K562 (cell line): Measurements from ENCODE around the gene MPIG6B. TPM values are rescaled to one million over a fixed set of nuclear protein-coding genes. Genes with fewer than 3 reads are reported as not detected.

Experiments
- FOXK1 ChIP-seq: sonication (generic); formaldehyde crosslinking; IDR thresholded peaks from 2 replicates; pipeline ENCODE4 v1.8.0; 2022; ENCODE audit warnings: missing genetic modification reagents, mild to moderate bottlenecking, borderline replicate concordance
- GABPB1 ChIP-seq: sonication (generic); formaldehyde crosslinking; IDR thresholded peaks from 2 replicates; pipeline ENCODE4 v1.8.0; 2022; ENCODE audit warnings: mild to moderate bottlenecking, missing genetic modification reagents
- HOXB6 ChIP-seq: fragments of 250-450 bp; sonication (Bioruptor Pico); IDR thresholded peaks from 2 replicates; pipeline ENCODE4 v1.5.1; 2022; ENCODE audit warnings: mild to moderate bottlenecking, borderline replicate concordance
- PCBP2 ChIP-seq: fragments of 200-400 bp; formaldehyde crosslinking; IDR thresholded peaks from 2 replicates; pipeline ENCODE4 v1.6.1; 2018; ENCODE audit warnings: low read length, low read depth, mild to moderate bottlenecking, moderate library complexity; ENCODE audit not compliant: poor library complexity, severe bottlenecking
- POLR2A ChIP-seq: fragments of 450-650 bp; conservative IDR thresholded peaks from 2 replicates; pipeline ENCODE4 v1.6.1; 2016
- PRMT5 ChIP-seq: sonication (generic); formaldehyde crosslinking; IDR thresholded peaks from 2 replicates; pipeline ENCODE4 v1.5.0; 2020; ENCODE audit warnings: missing genetic modification reagents
- RHOXF2B ChIP-seq: fragments of 250-450 bp; sonication (Bioruptor Pico); conservative IDR thresholded peaks from 2 replicates; pipeline ENCODE4 v1.5.1; 2021
- STAG1 ChIP-seq: sonication (generic); formaldehyde crosslinking; IDR thresholded peaks from 2 replicates; pipeline ENCODE4 v1.5.0; 2020; ENCODE audit warnings: missing genetic modification reagents, borderline replicate concordance
- ZC3H4 ChIP-seq: sonication (generic); formaldehyde crosslinking; IDR thresholded peaks from 2 replicates; pipeline ENCODE4 v1.9.0; 2021; ENCODE audit warnings: missing genetic modification reagents, borderline replicate concordance
- polyA plus RNA-seq, 8 experiments: library from polyadenylated mRNA; depleted of rRNA in 4 of 8; stranded (reverse) in 5 of 8; unstranded in 3 of 8; fragments of >200 nt; fragmentation: Nextera tagmentation in 2 of 8; fragmentation: Illumina TruSeq in 1 of 8; extraction: Ambion mirVana in 2 of 8; extraction: Trizol in 1 of 8; gene quantifications; 2 replicates each; pipeline versions ENCODE4 v1.2.1 to v1.2.3, GENCODE V29; 2011 to 2014; ENCODE audit warnings: inconsistent platforms in 1 of 8, missing spikeins in 1 of 8
- total RNA-seq, 7 experiments: library from RNA; depleted of rRNA in 6 of 7; stranded (reverse); fragments of >200 nt in 6 of 7; fragmentation: Illumina TruSeq in 2 of 7; extraction: Trizol in 2 of 7; gene quantifications; 2 replicates each; pipeline versions ENCODE4 v1.2.1 to v1.2.3, GENCODE V29; 2011 to 2021; ENCODE audit warnings: low replicate concordance in 1 of 7
- TF ChIP-seq, protein P1 (sequence below), 3 experiments: fragments of 200-800 bp in 1 of 3; sonication (Bioruptor generic) in 1 of 3; sonication (generic) in 1 of 3; formaldehyde crosslinking in 1 of 3; IDR thresholded peaks; 2 replicates each; pipeline versions ENCODE4 v1.6.1 to v1.8.0; 2016 to 2022; ENCODE audit warnings: mild to moderate bottlenecking in 2 of 3, missing compliant biosample characterization in 2 of 3, missing genetic modification characterization in 2 of 3, missing genetic modification reagents in 1 of 3
- TF ChIP-seq, protein P2 (sequence below): fragments of 250-450 bp; sonication (Bioruptor Pico); IDR thresholded peaks from 2 replicates; pipeline ENCODE4 v1.5.0; 2020; ENCODE audit warnings: mild to moderate bottlenecking
- TF ChIP-seq, protein P3 (sequence below): fragments of 450-650 bp; IDR thresholded peaks from 2 replicates; pipeline ENCODE4 v1.6.1; 2014; ENCODE audit warnings: low read depth, mild to moderate bottlenecking, moderate library complexity, borderline replicate concordance
- TF ChIP-seq, protein P4 (sequence below): sonication (generic); formaldehyde crosslinking; IDR thresholded peaks from 2 replicates; pipeline ENCODE4 v1.4.0; 2020; ENCODE audit warnings: mild to moderate bottlenecking, missing genetic modification reagents
- TF ChIP-seq, protein P5 (sequence below), 2 experiments: IDR thresholded peaks in 1 of 2; conservative IDR thresholded peaks in 1 of 2; 2 replicates each; pipeline ENCODE4 v1.6.1; 2016; ENCODE audit warnings: low read depth in 2 of 2, mild to moderate bottlenecking in 1 of 2, missing compliant biosample characterization in 1 of 2, missing genetic modification characterization in 1 of 2, moderate library complexity in 1 of 2

The MPIG6B gene
- total and polyA plus RNA-seq, 9 of the 15 experiments (the other 6 are each of a cell fraction or from before 2014, with no cell fraction given), result 0.11 to 1.2 (median 0.28) TPM; not detected in 1

DNA sequence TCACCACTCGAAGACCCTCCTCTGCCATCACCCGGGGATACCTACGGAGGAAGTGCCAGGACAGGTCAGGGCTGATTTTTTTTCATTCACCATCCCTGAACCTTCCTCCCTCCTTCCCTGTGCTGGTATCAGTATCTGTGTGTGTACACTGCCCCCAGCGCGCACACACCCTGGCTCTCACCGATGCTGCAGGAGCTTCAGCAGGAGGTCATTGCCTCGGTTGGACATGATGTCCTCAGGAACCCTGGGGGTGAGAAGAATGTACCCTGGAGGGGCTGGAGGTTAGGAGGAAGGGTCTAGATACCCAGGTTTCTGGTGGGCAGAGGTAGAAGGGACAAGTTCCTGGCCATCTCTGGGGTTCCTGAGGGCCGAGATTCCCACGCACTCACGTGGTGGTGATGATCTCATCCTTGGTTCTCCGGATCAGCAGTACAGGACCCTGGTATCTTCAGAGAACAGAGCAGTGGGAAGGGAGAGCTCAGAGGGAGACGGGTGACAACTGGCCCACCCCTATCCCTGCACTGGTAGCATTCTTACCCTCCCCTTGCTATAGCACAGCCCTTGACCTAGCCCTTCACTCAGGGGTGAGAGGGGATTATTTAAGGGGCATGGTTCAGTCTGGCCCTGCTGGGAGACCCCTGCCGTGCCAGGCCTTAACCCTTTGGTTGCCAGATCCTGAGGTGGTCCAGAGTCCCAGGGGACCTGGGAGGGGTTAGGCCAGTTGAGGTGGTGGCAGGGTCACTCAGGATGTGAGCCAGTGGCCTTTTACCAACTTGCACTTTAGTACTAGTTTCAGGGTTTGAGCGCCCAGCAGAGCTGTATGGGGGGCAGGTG lies 35.1 kb upstream of the MPIG6B start (continued):
- TF ChIP-seq, protein P1, sequence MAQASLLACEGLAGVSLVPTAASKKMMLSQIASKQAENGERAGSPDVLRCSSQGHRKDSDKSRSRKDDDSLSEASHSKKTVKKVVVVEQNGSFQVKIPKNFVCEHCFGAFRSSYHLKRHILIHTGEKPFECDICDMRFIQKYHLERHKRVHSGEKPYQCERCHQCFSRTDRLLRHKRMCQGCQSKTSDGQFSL (CRISPR knock-in tag; IDR thresholded peaks at IDR 0.05), result 0 out of 2 replicates have a peak, but pooled peaks have one; percentile 20
- TF ChIP-seq, protein P1 (tag; IDR thresholded peaks at IDR 0.05), result no peak
- TF ChIP-seq, protein P2, sequence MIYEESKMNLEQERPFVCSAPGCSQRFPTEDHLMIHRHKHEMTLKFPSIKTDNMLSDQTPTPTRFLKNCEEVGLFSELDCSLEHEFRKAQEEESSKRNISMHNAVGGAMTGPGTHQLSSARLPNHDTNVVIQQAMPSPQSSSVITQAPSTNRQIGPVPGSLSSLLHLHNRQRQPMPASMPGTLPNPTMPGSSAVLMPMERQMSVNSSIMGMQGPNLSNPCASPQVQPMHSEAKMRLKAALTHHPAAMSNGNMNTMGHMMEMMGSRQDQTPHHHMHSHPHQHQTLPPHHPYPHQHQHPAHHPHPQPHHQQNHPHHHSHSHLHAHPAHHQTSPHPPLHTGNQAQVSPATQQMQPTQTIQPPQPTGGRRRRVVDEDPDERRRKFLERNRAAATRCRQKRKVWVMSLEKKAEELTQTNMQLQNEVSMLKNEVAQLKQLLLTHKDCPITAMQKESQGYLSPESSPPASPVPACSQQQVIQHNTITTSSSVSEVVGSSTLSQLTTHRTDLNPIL (CRISPR knock-in tag), result no peak
- TF ChIP-seq, protein P3, sequence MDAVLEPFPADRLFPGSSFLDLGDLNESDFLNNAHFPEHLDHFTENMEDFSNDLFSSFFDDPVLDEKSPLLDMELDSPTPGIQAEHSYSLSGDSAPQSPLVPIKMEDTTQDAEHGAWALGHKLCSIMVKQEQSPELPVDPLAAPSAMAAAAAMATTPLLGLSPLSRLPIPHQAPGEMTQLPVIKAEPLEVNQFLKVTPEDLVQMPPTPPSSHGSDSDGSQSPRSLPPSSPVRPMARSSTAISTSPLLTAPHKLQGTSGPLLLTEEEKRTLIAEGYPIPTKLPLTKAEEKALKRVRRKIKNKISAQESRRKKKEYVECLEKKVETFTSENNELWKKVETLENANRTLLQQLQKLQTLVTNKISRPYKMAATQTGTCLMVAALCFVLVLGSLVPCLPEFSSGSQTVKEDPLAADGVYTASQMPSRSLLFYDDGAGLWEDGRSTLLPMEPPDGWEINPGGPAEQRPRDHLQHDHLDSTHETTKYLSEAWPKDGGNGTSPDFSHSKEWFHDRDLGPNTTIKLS, result no peak
- TF ChIP-seq PCBP2, result no peak
- no peak for TF ChIP-seq RHOXF2B (CRISPR knock-in tag)
- no peak for TF ChIP-seq HOXB6 (CRISPR knock-in tag)
- TF ChIP-seq, protein P4, sequence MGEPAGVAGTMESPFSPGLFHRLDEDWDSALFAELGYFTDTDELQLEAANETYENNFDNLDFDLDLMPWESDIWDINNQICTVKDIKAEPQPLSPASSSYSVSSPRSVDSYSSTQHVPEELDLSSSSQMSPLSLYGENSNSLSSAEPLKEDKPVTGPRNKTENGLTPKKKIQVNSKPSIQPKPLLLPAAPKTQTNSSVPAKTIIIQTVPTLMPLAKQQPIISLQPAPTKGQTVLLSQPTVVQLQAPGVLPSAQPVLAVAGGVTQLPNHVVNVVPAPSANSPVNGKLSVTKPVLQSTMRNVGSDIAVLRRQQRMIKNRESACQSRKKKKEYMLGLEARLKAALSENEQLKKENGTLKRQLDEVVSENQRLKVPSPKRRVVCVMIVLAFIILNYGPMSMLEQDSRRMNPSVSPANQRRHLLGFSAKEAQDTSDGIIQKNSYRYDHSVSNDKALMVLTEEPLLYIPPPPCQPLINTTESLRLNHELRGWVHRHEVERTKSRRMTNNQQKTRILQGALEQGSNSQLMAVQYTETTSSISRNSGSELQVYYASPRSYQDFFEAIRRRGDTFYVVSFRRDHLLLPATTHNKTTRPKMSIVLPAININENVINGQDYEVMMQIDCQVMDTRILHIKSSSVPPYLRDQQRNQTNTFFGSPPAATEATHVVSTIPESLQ (CRISPR knock-in tag), result no peak
- 0 out of 2 replicates have a peak, but pooled peaks have one; percentile 6 for TF ChIP-seq STAG1 (CRISPR knock-in tag)
- peak; percentile 28; the same call in 1 of the 2 replicates for TF ChIP-seq ZC3H4 (CRISPR knock-in tag)
- peak; percentile 29; the same call in 1 of the 2 replicates for TF ChIP-seq PRMT5 (CRISPR knock-in tag)
- TF ChIP-seq, protein P5, sequence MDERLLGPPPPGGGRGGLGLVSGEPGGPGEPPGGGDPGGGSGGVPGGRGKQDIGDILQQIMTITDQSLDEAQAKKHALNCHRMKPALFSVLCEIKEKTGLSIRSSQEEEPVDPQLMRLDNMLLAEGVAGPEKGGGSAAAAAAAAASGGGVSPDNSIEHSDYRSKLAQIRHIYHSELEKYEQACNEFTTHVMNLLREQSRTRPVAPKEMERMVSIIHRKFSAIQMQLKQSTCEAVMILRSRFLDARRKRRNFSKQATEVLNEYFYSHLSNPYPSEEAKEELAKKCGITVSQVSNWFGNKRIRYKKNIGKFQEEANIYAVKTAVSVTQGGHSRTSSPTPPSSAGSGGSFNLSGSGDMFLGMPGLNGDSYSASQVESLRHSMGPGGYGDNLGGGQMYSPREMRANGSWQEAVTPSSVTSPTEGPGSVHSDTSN (CRISPR knock-in tag; IDR thresholded peaks at IDR 0.05; ENCODE audit: low read depth), result no peak
- TF ChIP-seq, protein P5 (tag; conservative IDR thresholded peaks at IDR 0.05; ENCODE audit: low read depth), result no peak
- 0 out of 2 replicates have a peak, but pooled peaks have one; percentile 12 for TF ChIP-seq POLR2A
- TF ChIP-seq FOXK1, result peak; percentile 40; the same call in 1 of the 2 replicates
- TF ChIP-seq GABPB1, result 0 out of 2 replicates have a peak, but pooled peaks have one; percentile 9
